Measurements from ENCODE around the gene NUTM2A.
"Not testable (repeated sequence)": the region's sequence is repeated elsewhere in the genome, so short reads cannot be mapped to it uniquely, and the experiment has no call there.

The NUTM2A gene

GRCh38 chr10:87280749-87281392 lies 55.6 kb downstream of the NUTM2A start:
- not testable (repeated sequence) for H3K4me1 ChIP-seq (ENCODE audit: control insufficient read depth, low read length); H3K9me3 ChIP-seq (ENCODE audit: control insufficient read depth, insufficient read depth, low read length); H3K79me2 ChIP-seq (ENCODE audit: control insufficient read depth, low read length); H3K27me3 ChIP-seq (ENCODE audit: control insufficient read depth, low read length); H3K4me3 ChIP-seq (ENCODE audit: low read length); H3K27ac ChIP-seq (ENCODE audit: low read depth, low read length); H3K36me3 ChIP-seq (ENCODE audit: control insufficient read depth, low read length); H4K20me1 ChIP-seq (ENCODE audit: control insufficient read depth, insufficient read depth, low read depth, low read length); H3F3A ChIP-seq (ENCODE audit: control insufficient read depth, insufficient read depth); H3K4me2 ChIP-seq (ENCODE audit: low read length); H3K9me2 ChIP-seq (replicated peaks; ENCODE audit: control insufficient read depth, low read length)

All from DOHH2 (cell line).